Measurements from ENCODE around the gene FOXL2NB.
"Not testable (repeated sequence)": the region's sequence is repeated elsewhere in the genome, so short reads cannot be mapped to it uniquely, and the experiment has no call there.

The FOXL2NB gene

DNA sequence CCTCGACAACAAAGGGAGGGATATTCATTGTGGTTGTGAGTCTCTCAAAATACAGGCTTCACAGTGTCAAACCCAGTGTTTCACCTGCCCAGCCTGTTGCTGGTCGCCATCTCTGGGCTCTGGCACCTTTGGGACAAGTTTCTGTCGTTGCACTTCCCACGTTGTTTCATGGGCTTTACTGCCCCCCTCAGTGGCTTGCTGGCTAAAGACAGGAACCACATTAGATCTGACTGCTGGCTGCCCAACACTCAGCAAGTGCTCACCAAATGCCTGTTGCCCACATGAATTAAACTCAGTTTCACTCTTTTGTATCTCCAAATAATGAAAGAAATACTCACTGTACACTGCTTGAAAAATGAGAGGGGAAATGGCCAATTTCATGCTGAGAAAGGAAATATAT, 27.7 kb upstream of the FOXL2NB start:
- H3K9me3 Mint-ChIP-seq, result no peaks in the 10 kb centered on the region
- H3K36me3 Mint-ChIP-seq, result no peaks in the 10 kb centered on the region
- peaks cover 10% of the 10 kb centered on the region for H3K4me1 Mint-ChIP-seq
- H3K4me3 Mint-ChIP-seq, result no peak overlapping the region
- H3K27me3 Mint-ChIP-seq, result peaks cover 2% of the 10 kb centered on the region
- no peak overlapping the region for H3K27ac Mint-ChIP-seq

DNA sequence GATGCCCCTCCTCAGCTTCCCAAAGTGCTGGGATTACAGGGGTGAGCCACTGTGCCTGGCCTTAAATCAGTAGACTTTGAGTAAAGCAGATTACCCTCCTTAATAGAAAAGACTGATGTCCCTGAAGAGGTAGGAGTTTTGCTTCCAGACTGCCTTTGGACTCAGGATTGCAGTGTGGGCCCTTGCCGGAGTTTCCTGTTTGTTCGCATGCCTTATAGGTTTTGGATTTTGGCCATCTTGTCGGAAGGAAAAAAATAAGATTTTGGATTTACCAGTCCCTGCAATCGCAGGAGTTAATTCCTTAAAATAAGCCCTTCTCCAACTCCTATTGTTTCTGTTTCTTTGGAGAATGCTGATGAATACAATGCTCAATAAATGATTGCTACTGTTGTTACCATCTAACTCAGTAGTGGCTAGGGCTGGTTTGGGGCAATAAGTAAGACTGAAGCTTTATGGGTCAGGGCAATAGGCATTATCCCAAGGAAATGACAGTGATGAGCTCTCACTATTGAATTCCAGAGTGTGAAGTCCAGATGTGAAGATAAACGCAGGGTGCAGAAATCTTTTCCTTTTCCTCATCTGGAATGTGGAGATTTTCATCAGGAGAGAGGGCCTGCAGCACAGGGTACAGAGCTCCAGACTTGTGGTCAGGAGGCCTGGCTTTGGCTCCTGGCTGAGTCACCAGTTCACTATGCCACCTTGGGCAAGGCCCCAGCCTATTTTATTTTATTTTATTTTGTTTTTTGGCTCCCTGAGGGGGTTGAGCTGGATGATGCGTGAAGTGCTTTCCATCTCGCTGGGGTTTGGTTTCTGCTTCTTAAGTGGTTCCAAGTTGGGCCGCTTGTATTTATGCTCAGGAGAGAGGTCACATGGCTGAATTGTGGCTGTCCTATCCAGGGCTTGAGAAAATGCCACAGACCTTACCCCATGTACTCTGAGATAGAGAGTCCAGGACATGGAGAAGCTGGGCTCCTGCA, 25.4 kb upstream of the FOXL2NB start:
- Mint-ChIP-seq H3K36me3 (no peaks in the 10 kb centered on the region), H3K4me3 (no peak overlapping the region), H3K27me3 (peaks cover 4% of the 10 kb centered on the region), H3K9me3 (no peaks in the 10 kb centered on the region), H3K27ac (no peak overlapping the region), H3K4me1 (peaks cover 5% of the 10 kb centered on the region)

DNA sequence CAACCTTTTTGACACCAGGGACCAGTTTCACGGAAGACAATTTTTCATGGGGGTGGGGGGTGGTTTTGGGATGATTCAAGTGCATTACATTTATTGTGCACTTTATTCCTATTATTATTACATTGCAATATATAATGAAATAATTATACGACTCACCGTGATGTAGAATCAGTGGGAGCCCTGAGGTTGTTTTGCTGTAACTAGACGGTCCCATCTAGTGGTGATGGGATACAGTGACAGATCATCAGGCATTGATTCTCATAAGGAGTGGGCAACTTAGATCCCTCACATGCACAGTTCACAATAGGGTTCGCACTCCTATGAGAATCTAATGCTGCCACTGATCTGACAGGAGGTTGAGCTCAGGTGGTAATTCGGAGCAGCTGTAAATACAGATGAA, 24.6 kb upstream of the FOXL2NB start:
- H3K36me3 Mint-ChIP-seq, H3K9me3 Mint-ChIP-seq, H3K27ac Mint-ChIP-seq: not testable (repeated sequence)

DNA sequence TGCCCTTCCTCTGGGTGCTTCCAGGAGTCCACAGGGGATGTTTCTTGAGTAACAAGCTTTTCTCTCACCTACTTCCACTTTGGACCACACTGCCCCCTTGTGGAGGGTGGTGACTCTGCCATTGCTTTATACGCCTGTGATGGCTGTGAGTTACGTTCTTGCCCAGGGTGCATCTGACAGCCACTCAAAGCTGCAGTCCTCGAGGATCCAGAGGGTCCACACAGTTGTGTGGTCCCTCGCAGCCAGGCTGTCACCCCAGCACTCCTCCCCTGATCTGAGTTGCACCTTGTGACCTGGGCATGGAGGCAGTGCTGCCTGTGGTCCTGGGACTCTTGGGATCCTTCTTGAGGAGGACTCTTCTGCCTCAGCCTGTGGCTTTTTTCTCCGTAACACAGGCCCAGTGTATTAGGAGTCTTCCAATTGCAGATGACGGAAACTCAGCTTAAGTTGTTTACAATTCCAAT, 23.5 kb upstream of the FOXL2NB start:
- Mint-ChIP-seq H3K36me3 (no peaks in the 10 kb centered on the region), H3K27me3 (peaks cover 4% of the 10 kb centered on the region), H3K4me1 (peaks cover 5% of the 10 kb centered on the region), H3K9me3 (no peaks in the 10 kb centered on the region), H3K27ac (peak overlapping the region; percentile 74), H3K4me3 (no peak overlapping the region)

More for the DNA sequence above, 24.6 kb upstream of the FOXL2NB start:
- H3K4me3 Mint-ChIP-seq, H3K27me3 Mint-ChIP-seq, H3K4me1 Mint-ChIP-seq: not testable (repeated sequence)

DNA sequence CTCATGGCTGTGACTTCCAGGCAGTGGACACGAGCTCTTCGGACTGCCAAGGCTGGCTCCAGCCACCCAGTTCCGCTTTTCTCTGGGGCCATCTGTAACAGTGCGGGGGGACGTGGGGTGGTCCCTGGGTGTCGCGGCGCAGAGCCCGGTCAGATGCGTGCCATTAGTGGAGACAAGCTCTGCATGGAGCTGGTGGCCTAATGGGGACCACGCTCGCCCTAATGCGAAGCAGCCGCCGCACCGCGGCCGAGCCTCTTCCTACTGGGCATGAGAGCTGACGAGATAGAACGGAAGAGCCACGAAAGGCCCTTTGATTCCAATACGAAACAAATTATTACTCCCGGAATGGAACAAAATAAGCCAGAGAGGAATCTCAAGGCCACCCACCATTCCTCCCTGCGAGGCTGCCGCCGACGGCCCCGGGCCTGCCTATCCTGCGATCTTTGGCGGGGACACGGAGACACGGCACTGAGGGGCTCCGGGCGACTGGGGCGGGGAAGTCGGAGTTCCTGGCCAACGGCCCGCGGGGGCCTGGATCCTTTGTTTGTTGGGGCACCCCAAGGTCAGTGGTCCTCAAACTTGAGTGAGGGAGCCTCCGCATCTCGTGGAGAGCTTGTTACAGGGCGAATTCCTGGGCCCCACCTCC, 18.2 kb upstream of the FOXL2NB start:
- no peaks in the 10 kb centered on the region for H3K9me3 Mint-ChIP-seq
- H3K36me3 Mint-ChIP-seq, result no peaks in the 10 kb centered on the region
- peaks cover 9% of the 10 kb centered on the region for H3K27me3 Mint-ChIP-seq
- H3K27ac Mint-ChIP-seq, result no peak overlapping the region
- no peak overlapping the region for H3K4me3 Mint-ChIP-seq
- H3K4me1 Mint-ChIP-seq, result no peaks in the 10 kb centered on the region

DNA sequence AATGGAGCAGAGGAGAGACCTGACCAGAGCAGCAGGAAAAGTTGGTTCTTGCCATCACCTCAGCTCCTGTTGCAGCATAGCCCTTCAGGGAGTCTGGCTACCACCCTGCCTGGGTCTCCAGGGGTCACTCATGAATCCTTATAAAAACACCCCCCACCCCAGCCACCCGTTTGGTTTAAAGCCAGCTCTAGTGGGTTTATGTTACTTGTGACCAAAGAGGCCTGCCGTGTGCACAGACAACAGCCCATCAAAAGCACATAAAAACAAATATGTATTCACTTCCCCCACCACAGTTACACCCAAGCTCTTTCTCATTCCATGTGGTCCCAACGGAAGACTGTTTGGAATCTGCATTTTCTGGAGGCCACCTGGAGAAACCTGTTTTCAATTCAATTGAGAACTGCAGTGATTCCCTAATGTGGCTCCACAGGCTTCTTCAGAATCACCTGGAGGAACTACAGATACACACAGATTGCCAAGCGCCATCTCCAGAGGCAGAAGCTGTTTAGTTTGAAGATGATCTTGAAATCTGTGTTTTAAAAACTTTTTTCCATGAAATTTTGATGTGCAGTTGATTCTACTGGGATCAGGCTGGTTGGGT, 13.8 kb upstream of the FOXL2NB start:
- Mint-ChIP-seq H3K27ac (no peak overlapping the region), H3K36me3 (no peaks in the 10 kb centered on the region), H3K4me1 (peaks cover 23% of the 10 kb centered on the region), H3K27me3 (peaks cover 30% of the 10 kb centered on the region), H3K4me3 (no peak overlapping the region), H3K9me3 (no peaks in the 10 kb centered on the region)

DNA sequence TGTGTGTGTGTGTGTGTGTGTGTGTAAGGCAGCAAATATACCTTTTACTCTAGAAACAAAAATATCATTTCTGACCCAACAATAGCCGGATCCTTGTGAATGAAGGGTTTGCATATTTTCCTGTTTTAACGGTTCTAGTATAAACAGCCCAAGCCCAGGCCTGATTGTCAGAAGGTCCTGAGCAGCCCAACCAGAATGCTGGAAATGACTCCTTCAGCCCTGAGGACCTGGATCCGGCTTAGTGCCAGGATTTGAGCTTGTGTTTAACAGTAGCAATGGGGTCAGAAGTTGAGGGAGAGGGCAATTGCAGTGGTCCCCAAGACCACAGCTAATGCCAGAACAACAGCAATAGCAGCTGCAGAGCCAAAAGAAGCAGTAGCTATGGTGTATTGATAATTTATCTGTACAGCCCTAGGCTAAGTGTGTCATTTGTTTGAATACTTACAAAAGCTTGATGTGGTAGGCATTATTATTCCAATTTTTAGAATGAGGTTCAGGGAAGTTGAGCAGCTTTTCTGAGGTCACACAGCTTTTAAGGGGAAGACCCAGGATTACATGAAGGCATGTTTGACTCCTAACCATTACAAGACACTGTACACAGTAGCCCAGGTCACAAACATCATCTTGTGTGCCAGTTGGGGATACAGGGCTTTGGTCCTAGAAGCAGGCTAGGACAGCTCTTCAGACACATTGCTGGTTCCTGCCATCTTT, 12.9 kb upstream of the FOXL2NB start:
- Mint-ChIP-seq H3K27ac (no peak overlapping the region), H3K27me3 (peaks cover 37% of the 10 kb centered on the region), H3K4me3 (no peak overlapping the region), H3K9me3 (no peaks in the 10 kb centered on the region), H3K4me1 (peaks cover 33% of the 10 kb centered on the region), H3K36me3 (no peaks in the 10 kb centered on the region)

DNA sequence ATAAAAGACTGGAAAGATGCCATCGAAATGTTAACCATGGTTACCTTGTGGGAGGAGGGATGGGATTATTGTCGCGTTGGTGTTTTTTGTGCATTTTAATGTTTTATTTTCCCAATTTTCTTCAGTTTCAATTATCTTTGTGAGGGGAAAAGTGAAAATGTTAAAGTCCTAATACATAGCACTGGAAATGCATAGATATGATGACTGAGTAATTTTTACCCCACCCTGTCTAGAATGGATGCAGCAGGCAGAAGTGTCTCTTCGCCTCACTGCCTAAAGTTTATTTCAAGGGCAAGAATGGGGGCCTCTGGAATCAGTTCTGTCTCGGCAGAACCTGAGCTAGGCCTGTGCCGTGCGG, 11.5 kb upstream of the FOXL2NB start:
- Mint-ChIP-seq H3K27me3 (peaks cover 43% of the 10 kb centered on the region), H3K27ac (no peak overlapping the region), H3K4me3 (peak overlapping the region; percentile 84), H3K9me3 (no peaks in the 10 kb centered on the region), H3K36me3 (no peaks in the 10 kb centered on the region), H3K4me1 (peaks cover 34% of the 10 kb centered on the region)

DNA sequence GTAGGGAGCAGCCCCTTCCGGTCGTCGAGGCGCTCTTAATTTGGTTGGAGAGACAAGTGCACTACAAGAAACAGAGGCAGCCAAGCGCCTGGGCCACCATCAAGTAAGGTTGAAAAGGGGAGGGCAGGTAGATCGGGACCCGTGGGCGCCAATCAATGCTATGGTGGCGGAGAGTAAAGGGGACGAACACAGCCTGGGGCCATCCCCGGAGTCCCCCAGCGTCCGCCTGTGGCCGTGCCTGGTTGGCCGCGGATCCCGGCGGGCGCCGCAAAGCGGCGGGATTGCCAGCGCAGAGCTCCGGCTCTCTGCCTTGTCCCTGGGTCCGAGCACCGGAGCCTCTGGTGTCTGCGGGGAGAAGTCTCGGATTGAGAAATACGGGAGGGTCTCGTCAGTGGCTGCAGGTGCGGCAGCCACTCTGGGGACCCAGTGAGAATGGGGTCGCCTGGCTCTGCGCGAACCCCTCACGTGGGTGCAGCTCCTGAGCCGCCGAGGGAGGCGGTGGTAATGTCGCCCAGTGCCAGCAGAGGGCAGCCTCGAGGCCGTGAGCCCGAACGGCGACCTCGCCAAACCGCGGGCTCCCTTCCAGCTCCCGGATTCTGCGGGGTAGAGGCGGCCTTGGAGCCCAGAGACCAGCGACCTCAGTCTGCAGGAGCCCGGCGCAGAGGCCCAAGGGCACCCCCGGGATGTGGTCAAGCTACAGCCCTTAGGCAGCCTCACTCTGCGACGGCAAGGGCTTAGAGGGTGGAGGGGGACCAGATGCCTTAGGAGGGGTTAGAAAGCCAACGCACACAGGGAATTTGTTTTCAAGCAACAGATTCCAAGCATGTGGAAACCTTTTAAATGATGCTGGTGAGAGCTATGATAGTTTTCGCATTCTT, 10.9 kb upstream of the FOXL2NB start:
- Mint-ChIP-seq H3K27ac (no peak overlapping the region), H3K4me1 (peaks cover 34% of the 10 kb centered on the region), H3K36me3 (no peaks in the 10 kb centered on the region), H3K27me3 (peaks cover 49% of the 10 kb centered on the region), H3K4me3 (peak overlapping the region; percentile 84), H3K9me3 (no peaks in the 10 kb centered on the region)

DNA sequence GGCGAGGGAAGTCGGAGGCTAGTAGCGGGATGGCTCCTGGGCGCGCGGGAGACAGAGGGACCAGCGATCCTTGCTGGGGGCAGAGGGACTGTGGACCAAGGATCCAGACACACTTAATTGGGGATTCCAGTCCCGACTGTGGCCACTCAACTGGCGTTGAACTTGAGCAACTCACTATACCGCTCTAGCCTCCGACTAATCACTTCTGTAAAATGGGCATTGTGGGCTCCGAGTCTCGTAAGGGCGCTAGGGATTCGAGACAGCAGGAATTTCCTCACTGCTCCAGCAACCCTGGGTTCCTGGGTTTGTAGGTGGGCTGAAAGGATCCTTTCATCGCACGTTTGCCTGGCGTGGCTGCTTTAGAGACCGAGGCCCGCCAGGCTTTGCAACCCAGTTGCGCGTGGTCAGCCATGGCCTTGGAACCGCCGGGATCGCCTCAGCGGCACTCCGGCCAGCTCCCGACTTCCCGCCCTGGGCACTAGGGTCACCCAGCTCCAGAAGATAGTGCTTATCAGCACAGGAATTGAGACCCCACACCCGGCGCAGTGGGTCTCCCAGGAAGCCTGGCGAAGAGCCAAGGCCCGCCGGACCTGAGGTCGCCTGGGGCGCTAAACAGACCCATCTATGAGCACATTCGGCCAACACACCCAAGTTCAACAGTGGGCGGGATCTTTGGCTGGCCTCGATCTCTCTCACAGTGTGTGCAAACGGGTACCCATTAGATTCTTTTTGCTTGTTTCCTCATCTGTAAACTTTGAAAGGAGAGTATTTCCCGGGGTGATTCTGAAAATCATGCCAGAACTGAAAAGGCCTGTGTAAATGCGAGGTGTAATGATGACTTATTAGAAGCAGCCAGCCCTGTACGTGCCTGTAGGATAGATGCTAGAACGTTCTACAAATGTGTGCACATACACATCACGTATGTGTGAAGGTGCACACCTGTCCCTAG, 10.0 kb upstream of the FOXL2NB start:
- peak overlapping the region; percentile 84 for H3K4me3 Mint-ChIP-seq
- no peak overlapping the region for H3K27ac Mint-ChIP-seq

DNA sequence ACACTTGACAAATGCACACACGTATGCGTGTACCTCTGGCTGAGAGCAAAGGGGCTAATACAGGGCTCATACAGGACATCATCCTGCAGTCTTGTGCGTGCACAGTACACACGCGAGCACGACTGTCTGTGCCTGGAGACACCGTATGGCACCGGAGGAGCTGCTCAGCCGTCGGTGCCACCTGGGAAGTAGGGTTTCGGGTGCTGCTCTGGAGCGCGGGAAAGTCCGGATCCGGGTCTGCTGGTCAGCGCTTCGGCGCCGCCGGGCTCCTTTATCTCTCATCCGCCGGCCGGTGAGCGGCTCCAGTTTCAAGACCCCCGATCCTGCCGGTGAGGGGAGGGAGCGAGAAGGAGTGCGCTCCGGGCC, 9.3 kb upstream of the FOXL2NB start:
- Mint-ChIP-seq H3K4me3 (peak overlapping the region; percentile 72), H3K4me1 (peaks cover 34% of the 10 kb centered on the region), H3K9me3 (no peaks in the 10 kb centered on the region), H3K27ac (peak overlapping the region; percentile 46), H3K27me3 (peaks cover 63% of the 10 kb centered on the region), H3K36me3 (no peaks in the 10 kb centered on the region)

More for the DNA sequence above, 10.0 kb upstream of the FOXL2NB start:
- no peaks in the 10 kb centered on the region for H3K9me3 Mint-ChIP-seq
- no peaks in the 10 kb centered on the region for H3K36me3 Mint-ChIP-seq
- H3K4me1 Mint-ChIP-seq, result peaks cover 34% of the 10 kb centered on the region
- H3K27me3 Mint-ChIP-seq, result peaks cover 58% of the 10 kb centered on the region

DNA sequence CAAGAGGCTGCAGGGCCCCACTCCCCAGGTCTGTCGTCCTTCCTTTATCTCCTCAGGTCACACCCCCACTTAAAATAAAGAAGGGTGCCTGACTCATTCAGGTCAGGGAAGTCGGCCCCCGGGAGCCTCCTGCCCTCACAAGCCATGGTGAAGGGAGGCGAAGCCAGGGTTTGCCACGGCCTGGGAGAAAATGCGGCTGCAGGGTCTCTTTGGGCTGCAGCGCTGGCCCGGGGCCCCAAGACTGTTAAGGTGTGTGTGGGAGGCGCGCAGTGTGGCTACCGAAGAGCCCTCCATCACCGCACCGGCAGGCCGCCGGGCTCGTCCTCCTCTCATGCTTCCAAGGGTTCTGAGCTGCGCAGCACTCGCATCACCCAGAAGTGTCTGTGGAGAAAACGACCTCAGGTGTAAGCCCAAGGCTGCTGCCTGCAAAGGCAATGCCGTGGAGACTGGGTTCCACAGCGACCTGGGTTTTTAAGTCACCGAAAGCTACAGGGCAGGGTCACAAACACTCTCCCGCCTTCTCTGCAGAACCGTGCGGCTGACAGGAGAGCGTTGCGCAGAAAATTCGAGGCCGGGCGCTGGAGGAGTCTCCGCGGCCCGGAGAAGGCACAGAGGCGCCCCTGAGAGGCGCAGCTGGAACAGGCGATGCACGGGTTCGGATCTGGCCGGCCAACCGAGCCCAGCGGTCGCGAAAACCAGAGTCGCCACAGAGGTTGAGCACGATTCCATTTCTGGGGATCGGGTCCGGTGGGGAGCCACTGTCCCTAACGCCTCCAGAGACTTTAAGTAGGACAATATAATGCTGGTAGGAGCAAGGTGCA, 8.8 kb upstream of the FOXL2NB start:
- Mint-ChIP-seq H3K27ac (no peak overlapping the region), H3K9me3 (no peaks in the 10 kb centered on the region), H3K27me3 (peaks cover 66% of the 10 kb centered on the region), H3K4me3 (peak overlapping the region; percentile 72), H3K36me3 (no peaks in the 10 kb centered on the region), H3K4me1 (peaks cover 34% of the 10 kb centered on the region)

DNA sequence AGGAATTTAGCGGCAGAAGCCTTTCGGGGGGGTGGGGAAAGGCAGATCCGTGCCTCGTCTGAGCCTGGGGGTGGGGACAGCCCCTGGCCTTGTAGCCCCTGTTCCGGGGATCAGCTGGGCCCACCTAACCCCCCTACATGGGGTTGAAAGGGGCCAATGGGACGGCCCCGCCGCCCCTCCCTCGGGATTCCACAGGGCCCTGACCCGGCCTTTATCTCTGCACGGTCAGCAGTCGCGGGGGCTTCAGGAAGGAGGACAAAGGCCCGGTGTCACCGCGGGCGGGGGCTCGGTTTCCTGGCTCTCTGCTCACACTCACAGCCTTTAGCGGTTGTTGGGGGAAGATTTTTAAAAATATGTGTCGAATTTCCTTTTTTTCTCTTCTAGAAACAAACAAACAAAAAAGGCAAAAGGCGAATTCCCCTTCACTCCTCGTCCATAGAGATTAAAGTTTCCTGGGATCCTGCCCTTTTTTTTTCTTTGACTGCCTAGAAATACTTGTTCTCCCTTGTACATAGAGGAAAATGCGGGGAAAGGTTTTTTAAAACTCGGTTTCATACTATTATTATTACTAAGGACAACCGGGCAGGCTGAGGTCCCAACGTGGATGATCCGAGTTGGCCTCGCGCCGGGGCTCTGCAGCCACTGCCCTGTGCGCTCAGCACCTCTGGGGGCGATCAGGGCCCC, 8.0 kb upstream of the FOXL2NB start:
- H3K4me3 Mint-ChIP-seq, result no peak overlapping the region
- H3K27ac Mint-ChIP-seq, result no peak overlapping the region
- H3K27me3 Mint-ChIP-seq, result peaks cover 70% of the 10 kb centered on the region
- no peaks in the 10 kb centered on the region for H3K36me3 Mint-ChIP-seq
- no peaks in the 10 kb centered on the region for H3K9me3 Mint-ChIP-seq
- peaks cover 42% of the 10 kb centered on the region for H3K4me1 Mint-ChIP-seq
